GM21447 (cell line): ENCODE results near the gene BTNL2.

Source experiments
- ATAC-seq: cut with Tn5 transposase; IDR thresholded peaks from one replicate; pipeline ENCODE4 v1.9.1; 2021; ENCODE audit not compliant: unreplicated experiment

The BTNL2 gene

DNA sequence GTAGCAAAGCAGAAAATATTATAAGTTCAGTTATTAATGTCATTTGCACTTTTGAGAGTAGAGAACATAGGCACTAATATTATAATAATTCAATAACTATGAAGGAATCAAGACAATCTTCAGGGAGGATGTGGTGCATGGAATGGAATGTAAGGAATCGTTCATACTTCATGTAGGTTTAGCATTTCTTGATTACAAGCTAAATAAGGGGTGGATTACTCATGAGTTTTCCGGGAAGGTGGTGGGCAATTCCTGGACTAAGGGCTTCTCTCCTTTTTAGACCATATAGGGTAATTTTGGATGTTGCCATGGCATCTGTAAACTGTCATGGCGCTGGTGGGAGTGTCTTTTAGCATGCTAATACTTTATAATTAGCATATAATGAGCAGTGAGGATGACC lies 9.1 kb upstream of the BTNL2 start:
- ATAC-seq = no peak

DNA sequence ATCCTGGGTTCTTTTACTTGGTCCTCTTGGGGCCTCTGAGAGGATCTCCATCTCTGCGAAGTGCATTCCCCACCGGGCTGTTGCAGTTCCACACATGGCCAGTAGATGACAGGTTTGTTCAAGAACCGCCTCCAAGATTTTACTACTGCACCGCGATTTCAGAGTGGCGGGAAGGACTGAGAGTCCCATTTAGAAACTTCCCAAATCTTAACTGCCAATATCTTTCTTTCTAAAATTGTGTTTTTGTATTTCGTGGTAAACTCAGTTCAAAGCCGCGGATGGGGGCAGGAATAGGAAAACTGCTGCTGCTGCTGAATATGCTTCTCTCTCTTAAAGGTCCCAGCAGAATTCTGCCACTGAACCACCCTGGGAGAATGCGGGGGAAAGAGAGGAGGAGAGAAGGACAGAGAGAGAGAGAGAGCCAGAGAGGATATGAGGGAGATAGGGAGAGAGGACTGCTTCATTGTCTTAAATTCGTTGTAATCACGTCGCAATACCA lies 8.6 kb upstream of the BTNL2 start:
- ATAC-seq = no peak

DNA sequence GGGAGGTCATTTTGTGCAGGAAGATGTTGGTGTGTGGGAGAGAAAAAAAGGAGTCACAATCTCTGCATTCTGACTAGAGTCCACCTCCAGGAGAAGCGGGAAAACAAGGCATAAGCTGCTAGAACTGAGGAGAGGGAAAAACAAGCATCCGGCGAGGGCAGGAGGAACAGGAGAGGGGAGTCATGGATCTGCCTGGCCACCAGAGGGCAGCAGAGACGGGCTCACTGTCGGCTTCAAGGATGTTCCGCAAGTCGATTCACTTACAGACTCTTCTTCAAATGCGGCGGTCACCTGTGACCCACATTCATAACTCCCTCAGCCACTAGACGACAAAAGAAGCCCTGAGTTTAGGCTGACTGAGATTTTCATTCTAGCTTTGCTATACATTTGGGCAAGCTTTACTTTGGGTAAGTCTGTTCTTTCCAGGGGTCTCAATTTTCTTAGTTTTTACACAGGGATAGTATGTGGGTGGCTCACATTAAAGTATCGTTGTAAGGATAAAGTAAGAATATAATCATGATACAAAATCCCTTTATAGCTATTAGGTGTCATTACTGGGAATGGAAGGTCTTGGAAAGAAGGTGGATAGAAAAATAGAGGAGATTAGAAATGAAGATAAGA lies 6.6 kb upstream of the BTNL2 start:
- ATAC-seq = no peak

DNA sequence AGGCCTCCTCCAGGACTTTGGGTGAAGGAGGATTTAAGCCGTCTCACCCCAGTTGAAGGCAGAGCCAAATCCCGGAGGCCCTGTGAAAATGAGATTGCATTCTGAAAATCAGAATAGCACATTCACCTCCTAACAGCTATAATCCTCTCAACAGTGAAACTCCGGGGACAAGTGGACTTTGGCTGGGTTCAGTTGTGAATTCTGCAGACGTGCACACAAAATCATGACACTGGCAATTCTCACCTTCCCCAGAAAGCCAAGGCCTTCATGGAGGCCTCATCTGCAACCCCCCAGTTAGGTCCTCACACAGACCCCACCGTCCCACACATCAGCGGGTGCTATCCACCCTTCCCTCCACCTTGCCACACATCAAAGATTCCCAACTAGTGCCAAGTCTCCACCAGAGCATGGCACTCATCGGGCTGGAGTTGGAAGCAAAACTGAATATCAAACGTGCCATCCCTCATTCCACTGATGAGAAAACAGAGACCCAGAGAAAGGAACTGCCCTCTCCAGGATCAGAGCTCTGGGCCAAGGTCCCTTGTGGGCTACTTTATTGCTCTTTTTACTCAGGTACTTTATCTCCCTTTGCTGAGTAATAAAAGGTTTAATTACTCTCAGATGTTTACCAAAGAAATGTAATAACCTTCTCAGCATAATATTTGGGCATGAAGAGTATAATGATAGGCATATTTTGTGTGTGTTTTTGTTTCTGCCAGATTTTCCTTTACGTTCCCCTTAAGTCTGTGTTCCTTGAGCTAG lies 4.8 kb upstream of the BTNL2 start:
- ATAC-seq = no peak

DNA sequence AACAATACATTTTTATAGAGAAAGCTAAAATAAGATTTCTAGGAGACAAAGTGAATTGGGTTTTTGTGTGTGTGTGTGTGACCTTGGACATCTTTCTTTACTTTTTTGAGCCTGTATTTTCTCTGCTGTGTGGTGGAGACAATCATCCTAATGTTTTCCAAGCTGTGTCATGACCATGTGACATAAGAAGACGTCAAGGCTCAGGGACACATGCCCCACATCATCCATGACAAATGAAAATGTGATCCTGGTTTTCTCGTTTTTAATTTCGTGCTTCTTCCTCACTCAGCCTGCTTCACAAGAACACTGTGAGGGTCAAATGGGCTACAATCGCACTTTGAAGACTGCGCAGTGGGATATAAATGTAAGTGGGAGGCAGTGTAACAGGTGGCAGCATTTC lies 3.9 kb upstream of the BTNL2 start:
- no peak for ATAC-seq

DNA sequence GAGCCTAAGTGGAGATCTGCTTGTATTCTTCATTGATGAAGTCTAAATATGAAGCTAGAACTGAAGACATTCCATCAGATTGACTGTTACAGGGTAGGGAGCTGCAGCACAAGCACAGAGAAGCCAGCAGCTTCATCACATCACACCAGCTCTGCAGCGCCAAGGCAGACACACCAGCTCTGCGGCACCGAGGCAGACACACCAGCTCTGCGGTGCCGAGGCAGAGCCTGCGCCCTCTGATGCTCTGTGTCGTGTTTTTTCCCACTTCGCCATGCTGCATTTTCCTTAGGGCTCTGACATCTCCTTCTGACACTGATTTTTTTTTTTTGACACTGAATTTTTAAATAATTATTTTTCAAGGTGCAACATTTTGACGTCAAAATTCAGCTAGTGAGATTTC lies 784 bp downstream of the BTNL2 start:
- no peak for ATAC-seq

DNA sequence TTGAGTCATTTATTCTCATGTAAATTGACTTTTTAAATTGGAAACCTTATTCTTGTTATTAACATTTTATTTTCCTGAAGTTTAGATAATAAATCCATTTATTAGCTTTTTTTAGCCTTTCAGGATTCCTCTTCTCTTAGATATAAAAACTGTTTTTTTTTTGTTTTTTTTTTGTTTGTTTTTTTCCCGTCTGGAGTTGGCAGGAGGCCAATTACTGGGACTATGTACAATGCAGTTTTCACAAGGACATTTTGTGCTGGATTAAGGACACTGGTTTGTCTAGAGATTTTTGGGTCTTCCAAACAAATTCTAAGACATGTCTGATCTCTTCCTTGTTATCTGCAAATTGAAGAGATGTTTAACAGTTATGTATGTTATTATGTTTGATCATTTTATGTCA lies 1.3 kb downstream of the BTNL2 start:
- ATAC-seq = no peak

DNA sequence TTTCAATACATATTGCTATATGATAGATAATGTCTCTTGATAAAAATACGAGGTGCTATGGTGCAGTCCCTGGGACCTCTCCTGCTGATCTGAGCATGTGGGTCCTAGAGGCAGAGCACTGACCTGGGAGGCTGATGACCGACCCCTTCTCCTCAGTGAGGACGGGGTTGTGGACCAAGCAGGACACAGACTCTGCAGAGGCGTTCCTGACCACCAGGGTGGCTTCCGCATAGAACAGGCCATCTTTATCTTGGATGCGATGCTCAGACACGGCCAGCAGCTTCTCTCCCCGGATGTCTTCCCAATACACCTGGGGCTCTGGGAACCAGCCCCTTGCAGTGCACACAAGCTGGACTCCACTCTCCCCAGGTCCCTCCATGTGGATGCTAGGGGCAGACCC lies 4.2 kb downstream of the BTNL2 start:
- ATAC-seq = no peak

DNA sequence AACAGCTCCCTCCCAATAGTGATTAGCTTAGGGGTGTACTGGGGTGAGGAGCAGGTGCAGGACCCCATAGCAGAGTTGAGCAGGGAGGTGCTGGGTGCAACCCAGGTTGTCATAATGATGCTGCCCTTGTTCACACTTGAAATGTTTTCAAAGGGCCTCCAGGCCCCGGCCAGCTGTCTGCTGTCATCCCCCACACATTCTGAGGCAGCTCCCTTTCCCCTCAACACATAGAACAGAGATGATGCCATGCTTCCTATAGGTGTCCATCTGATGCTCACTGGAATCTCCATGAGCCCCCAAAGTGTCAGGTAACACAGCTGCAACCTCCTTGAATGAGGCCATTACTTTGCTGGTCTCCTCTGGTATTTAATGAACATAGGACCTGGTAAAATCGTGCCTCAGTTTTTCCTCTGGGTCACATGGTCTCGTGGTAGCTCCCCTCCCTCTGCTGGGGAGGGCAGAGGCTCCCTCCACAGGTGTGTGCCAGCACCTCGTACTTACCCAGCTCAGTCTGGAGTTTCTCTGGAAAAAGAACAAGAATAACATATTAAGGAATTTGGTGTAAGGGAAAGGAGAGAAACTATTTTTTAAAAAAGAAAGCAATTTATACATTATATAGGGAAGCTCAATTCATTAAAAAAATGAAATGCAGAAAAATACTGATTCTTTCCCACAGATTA lies 5.6 kb downstream of the BTNL2 start:
- ATAC-seq = no peak

DNA sequence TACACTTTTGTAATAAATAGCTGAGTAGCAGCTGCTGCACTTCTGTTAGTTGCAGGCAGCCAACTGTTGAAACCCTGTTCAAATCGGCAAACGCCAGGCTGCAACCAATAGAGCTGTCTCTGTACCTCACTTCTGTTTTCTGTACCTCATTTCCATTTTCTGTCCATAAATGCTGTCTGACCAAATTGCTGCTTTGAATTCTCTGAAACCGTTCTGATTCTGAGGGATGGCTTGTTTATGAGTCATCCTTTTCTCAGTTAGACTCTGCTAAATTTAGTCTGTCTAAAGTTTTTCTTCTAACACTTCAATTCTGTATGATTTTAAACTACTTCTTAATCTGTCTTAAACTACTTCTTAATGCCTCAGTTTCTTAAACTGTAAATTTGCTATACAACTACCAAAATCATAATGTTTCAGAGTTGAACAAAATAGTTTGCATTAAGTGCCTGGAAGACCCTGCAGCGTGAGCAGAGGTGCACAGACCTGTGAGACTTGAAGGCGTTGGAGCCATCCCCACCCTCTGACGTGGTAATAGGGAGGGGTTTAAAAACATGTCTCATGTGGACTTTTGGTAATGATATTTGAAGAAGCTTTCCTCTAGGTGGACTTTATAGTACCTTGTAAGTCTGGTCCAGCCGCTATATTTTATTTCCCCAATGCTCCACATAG lies 9.6 kb downstream of the BTNL2 start:
- peak; percentile 86 for ATAC-seq

DNA sequence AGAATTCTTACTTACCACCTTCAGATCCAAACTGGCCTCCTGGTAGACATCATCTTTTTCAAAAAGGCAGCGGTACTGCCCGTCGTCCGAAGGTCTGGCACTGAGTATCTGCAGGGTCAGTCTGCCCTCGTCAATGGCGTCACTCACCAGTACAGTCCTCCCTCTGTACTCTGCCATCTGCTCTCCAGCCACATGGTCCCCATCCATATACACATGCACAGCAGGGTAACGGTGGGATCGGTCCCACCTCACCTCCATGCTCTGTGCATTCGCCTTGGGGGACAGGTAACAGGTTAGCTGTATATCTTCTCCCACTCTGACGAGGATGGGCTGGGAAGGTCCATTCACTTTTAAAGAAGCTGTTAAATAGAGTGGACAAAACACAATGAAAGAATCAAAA lies 11.0 kb downstream of the BTNL2 start:
- ATAC-seq = no peak

DNA sequence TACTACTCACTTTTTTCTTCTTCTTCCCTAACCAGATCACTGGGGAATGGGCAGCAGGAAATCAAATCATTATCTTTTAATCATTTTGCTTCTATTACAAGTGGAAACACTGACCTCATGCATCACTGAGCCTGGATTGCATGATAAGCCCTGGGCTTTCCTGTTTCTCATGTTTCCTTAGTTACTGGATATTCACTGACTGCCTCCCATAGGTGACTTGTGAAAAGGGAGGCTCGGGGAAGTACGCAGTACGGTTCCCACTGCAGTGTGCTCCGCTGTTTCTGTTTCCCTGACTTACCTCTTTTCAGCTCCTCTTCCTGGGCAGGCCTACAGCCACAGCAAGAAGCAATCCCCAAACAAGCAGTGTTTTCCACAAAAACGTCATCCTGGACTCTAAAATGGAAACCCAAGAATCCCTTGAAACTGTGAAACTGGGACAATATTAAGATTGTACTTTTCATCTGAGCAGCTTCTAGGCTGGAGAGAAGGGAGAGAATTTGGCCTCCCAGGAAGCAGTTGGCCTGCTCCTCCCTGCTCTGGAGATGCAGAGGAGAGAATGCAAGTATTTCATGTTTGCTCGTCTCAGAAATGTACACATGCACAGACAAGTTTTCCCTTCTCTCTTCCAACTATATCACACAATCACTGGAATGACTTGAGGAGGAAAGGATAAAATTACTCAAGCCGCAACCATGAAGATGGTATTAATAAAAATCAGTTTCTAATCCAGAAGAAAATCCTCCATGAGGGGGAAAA lies 13.1 kb downstream of the BTNL2 start:
- no peak for ATAC-seq

DNA sequence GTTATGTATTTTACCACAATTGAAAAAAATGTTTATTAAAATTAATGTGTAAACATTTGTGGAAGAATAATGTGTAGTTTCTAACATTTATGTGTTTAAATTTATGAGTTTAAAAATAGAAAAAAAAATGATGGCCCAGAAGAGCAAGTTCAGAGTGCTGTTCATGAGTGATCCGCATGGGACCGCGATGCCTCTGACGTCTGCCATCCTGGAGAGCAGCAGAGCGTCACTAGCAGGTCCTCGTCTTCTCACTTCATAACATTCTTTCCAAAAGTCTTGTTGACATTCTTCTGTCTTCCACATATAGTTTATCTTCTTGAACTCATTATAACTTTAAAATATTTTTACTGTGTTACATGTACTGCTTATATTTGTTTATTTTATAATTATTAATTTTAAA lies 15.5 kb downstream of the BTNL2 start:
- no peak for ATAC-seq

DNA sequence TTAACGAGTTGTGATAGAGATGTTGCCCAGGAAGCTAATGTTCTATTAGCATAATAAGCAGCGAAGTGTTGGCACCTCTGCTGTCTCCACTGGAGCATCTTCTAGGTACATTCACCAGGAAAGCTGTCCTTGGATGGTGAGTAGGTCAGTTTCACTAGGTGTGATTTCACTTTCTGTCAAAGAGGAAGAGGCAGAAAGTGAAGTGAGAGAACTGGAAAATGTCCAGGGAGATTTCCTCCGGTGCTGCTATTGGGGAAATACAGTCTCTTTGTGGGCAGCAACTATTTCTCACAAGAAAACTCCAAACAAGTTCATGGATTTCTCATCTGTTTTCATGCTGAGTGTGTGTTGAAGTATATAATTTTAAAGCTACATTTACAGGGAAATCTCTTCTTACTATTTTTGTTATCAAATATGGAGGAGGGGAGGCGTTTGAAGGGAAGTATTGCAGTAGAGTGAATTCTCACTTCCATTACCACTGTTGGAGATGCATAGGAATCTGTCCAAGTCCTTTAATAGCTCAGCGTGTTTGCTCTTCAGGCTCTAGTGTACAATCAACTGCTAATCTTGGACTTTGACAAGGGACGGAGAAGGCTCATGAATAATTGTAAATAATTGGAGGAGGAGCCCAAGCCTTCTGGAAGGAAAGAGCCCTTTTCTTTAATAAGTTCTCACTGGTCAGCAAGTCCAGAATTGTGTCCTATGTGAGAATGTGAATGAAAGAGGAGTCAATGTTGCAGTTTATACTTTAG lies 19.2 kb downstream of the BTNL2 start:
- ATAC-seq = no peak

DNA sequence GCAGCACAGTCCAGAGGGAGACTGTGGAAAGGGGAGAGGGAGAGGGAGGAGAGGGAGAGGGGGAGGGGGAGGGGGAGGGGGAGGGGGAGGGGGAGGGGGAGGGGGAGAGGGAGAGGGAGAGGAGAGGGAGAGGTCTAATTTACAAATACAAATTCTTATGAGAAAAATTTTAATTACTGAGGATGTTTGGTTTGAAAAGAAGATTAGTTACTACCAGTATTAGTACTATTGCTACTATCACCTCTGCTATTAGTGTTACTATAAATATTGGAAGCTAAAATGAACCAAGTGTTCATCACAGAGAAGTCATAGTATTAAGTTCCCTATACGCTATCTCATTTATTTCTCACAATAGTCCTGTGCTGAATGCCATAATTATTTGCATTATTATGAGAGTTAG lies 20.9 kb downstream of the BTNL2 start:
- ATAC-seq = no peak

DNA sequence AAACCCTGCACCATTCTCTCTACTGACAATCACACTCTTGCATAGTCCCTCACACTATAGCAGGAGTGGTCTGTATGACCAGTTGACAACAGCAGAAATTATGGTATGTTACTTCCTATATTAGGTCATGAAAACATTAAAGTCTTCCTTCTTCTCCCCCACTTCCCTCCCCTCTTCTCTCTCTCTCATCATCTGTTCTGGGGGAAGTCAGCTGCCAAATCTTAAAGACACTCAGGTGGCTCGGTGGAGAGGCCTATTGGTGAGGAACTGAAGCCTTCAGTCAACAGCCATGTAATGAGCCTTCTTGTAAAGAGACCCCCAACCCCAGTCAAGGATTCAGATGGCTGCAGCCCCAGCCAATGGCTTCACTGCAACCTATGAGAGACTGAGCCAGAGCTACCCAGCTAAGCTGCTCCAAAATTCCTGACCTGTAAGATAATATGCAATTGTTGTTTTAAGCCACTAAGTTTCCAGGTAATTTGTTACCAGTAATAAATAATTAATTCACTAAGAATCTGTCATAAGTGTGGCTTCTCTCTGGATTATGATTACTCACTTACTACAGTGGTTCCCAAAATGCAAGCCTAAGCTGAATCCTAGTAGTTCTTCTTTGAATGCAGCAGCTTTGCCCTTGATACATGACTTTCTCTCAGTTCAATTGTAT lies 24.1 kb downstream of the BTNL2 start:
- ATAC-seq = no peak

DNA sequence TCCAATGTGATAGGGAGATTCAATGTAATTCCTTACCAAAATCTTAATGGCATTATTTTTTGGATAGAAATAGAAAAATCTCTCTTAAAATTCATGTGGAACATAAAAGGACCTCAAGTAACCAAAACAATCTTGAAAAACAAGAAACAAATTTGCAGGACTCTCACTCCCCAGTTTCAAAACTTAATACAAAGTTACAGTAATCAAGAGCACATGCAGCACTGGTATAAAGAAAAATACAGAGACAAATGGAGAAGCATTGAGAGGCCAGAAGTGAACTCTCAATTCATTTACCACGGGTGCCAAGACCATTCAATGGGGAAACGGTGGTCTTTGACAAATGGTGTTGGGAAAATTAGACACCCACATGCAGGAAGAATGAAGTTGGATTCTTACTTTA lies 27.4 kb downstream of the BTNL2 start:
- ATAC-seq = no peak

DNA sequence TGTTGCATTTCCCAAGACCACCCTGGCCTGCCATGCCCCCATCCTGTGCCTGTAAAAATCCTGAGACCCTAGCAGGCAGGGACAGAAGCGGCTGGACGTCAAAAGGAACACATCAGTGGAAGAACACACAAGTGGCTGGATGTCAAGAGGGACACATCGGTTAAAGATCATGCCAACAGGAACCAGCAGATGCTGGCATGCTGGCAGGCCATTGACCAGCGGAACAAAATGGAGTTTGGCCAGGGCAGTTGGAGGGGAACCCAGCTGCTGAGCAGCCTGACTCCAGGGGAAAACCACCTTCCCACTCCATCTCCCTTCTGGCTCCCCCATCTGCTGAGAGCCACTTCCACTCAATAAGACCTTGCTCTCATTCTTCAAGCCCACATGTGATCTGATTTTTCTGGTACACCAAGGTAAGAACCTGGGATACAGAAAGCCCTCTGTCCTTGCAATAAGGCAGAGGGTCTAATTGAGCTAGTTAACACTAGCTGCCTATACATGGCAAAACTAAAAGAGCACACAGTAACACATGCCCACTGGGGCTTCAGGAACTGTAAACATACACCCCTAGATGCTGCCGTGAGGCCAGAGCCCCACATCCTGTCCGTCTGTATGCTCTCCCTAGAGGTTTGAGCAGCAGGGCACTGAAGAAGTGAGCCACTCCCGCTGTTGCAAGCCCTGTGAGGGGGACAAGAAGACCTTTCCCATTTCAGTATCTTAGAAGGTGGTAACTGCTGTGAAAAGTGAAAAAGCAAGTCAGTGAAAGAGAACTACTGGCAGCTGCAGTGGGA lies 31.0 kb downstream of the BTNL2 start:
- ATAC-seq = no peak

DNA sequence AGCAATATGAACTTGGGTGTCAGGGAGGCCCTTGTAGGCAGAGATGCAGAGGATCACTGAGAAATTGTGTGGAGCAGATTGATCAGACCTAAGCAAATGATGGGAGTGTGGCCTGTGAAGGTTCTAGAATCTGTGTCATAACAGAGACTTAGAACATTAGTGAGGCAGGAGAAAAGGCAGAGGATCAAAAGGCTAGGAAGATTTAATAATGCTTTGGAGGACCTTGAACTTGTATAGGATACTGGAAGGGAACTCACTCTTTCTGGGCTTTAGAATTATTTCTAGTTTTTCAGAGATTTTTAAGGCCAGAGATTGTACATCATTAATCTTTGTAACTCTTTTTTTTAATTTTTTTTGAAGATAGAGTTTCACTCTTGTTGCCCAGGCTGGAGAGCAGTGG lies 35.2 kb downstream of the BTNL2 start, which contains the start of gene TSBP1:
Gene TSBP1 (minus strand): TSS at position 101 of the 400 bp plus-strand sequence. CDS start 197 bp downstream, outside the sequence.
- no peak for ATAC-seq
